WTC11 (cell line): ENCODE measurements around the gene GFY.

Source experiments
- NFYB ChIP-seq: sonication (generic); formaldehyde crosslinking; conservative IDR thresholded peaks from 2 replicates; pipeline ENCODE4 v1.8.0; 2022; ENCODE audit warnings: low read depth, missing genetic modification reagents
- SP1 ChIP-seq: sonication (generic); formaldehyde crosslinking; conservative IDR thresholded peaks from 2 replicates; pipeline ENCODE4 v1.8.1; 2022; ENCODE audit warnings: missing genetic modification reagents

DNA sequence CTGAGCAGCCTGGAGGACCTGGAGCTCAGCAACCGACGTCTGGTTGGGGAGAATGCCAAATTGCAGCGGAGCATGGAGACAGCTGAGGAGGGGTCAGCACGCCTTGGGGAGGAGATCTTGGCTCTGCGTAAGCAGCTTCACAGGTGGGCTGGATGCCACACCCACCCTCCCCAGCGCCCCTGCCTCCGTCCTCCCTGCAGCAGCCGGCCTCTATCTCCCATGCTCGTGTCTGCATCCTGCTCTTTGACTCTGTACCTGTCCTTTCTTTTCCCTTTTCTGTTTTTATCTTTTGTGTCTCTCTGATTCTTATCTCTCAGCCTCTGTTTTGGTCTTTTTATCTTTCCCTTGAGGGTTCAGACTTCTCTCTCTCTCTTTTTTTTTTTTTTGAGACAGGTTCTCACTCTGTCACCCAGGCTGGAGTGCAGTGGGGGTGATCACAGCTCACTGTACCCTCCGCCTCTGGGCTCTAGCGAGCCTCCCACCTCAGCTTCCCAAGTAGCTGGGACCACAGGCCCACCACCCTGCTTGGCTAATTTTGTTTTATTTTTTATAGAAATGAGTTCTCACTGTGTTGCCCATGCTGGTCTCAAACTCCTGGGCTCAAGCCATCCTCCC, 27.1 kb upstream of the GFY start:
- TF ChIP-seq SP1 (CRISPR knock-in tag), result no peak
- no peak for TF ChIP-seq NFYB
